Fibroblast of the conjunctiva (primary cell): ENCODE measurements around the gene CLCNKB.
"Not testable (repeated sequence)": the region's sequence is repeated elsewhere in the genome, so short reads cannot be mapped to it uniquely, and the experiment has no call there.

Experiments used
- DNase-seq: peaks from one replicate; pipeline ENCODE4 v3.0.0-alpha.2; 2010; ENCODE audit warnings: low read depth

CLCNKB gene

DNA sequence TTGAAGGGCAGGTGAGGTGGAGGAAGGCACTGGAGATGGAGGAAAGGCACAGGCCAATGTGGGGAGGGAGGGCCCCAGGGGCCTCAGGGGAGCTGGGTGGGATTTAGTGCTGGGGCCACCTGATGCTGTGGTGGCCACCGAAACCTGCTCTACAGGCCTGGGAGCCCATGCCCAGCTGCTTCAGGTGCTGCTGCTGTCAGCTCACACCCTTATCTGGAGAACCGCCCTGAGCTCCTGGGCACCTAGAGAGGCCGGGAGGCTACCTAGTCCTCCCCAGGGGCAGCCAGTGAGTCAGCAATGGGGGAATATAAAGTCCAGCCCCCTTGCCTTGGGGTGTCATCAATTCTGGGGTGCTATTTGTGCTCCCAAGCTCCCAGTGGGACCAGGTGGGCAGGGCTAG is 17.7 kb downstream of the CLCNKB start:
- DNase-seq: no peak

DNA sequence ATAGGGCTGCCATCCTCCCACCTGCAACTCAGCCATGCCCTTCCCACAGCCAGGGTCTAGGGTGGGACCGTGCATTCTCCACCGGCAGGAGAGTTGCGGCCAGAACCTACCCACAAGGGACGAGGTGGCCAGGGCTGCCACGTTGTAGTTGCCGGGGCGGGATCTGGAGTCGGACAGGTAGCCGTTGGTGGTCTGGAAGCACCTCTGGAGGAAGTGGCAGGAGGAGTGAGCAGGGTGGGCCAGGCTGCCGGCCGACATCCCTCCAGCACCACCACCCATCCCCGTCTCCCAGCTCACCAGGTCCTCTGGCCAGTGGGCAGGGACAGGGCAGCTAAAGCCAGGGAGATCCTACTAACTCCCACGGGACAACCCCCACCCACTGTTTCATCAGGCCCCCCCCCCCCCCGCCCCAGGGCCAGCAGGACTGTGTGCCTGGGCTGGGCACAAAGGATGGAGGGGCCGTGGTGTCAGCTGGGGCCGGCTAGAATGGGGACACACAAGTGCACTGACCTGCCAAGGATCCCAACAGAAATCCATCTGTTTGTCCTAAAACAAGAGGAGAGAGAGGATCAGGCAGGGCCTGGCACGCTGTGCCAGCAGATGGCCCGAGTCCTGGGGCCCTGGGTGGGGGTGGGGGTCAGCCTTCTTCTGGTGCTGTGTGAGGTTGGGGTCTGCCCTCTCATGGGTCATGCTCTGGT is 18.6 kb downstream of the CLCNKB start:
- DNase-seq: not testable (repeated sequence)

DNA sequence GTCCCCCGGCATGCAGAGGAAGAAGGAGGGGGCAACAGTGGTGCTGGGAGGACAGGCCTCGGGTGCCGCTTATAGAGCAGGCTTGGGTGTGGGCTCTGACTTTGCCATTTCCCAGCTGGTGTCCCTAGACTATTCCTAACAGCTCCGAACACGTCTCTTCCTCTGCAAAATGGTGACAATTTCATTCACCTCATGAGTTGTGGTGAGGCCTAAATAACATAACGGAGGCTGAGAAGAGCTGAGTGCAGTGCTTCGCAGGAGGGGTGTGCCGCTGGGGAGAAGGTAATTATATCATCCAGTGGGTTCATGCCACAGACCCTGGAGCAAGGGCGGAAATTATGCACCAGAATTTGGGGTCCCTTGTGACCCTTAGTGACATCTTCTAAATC is 19.1 kb downstream of the CLCNKB start:
- DNase-seq: not testable (repeated sequence)

DNA sequence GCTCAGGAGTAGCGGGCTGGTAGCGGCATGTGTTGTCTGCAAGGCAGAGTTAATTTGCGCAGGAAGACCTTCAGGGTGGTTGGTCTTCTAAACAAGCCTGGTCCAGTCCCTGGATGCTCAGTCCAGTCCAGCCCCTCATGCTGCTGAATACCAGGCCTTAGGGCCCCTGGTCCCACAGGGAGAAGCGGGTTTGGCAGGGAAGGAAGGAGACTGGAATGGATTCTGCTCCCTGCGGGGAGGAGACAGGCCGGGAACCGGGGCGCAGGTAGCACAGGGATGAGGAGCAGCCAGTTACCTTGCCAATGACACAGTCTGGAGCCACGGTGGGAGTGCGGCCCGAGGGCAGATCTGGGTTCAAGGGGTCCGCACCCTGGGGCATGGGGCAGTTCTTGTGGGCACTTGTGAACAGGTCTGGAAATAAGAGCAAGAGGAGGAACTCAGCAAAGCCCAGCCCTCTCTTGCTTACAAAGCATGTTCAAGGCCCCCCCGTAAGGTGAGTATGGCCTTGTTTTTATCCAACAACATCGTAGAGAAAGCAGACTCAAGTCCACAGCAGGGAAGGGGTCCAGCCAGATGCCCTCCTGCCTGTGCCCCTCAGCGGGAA is 19.7 kb downstream of the CLCNKB start:
- no peak for DNase-seq

DNA sequence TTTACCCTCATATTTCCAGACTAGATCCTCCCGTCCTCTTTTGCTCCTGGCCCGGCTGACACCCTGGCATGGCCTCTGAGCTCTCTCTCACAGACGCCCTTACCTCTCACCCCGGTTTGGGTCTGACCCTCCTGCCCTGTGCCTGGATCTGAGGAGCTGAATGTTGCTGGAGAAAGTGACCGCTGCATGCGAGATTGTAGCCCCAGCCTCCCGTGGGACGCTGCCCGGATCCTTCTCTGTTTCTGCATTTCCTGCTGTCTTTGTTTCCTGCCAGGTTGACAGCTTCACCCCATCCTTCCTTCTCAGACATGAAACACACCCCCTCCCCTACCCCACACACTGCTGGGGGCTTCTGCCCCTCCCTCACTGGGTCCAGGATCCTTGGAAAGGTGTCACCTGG is 20.3 kb downstream of the CLCNKB start:
- no peak for DNase-seq

DNA sequence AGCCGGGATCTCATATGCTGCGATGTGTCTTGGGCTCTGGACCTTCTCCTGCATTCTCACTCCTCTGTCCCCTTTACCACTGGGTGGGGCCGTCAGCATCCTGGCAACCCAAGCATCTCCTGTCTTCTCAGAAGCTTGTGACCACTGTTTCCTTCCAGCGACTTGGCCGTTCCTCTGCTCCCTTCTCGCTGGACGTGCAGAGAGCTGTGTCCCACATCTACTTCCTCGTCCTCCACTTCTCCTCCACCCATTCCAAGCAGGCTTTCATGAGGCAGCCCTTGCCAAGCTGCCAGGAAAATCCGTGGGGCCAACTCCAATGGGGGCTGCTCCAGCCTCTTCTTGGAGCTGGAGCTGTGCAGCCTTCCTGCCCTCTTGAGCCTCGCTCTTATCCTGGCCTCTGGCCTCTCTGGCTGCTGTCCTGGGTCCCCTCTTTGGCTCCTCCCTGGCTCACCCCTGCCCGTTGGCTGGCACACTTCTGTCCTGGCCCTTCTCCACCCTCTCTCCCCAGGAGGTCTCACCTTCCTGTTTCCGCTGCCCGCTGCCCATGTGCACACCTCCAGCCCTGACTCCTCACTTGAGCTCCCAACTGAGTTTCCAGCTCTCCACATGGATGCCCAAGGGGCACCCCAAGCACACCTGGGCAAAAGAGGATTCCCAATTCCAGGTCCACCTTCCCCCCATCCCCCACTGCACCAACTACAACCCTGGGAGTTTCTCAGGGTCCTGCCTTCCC is 21.1 kb downstream of the CLCNKB start:
- DNase-seq: no peak

DNA sequence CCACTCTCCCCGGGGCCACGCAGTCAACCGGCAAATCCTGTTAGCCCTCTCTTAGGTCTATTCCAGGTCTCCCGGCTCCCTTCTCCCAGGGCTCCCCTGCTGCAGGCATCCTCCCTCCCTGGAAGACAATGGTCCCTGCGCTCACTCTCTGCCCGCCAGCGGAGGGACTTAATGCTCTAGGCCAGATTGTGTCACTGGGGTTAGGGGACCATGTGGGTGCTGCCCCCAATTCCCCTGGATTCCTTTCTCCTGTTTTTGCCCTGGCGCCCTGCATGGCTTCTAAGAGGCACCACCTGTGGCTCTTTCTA is 21.6 kb downstream of the CLCNKB start:
- DNase-seq: no peak

DNA sequence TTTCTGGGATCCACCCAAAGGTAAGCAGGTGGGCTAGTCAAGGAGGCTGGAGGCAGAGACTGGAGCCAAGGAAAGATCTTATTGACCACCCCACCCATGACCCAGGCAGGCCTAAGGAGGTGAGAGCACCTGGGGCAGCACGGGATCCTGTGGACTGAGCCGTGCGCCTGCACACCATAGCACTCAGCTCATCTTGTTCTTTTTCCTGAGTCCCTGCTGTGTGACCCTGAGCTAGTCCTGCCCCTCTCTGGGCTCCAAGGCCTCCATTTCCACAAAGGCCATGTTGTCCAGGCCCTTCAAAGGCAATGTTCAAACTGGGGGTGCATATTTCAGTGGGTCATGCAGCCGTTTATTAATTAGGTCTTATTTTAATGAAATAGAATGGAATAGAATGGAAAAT is 22.7 kb downstream of the CLCNKB start:
- no peak for DNase-seq

DNA sequence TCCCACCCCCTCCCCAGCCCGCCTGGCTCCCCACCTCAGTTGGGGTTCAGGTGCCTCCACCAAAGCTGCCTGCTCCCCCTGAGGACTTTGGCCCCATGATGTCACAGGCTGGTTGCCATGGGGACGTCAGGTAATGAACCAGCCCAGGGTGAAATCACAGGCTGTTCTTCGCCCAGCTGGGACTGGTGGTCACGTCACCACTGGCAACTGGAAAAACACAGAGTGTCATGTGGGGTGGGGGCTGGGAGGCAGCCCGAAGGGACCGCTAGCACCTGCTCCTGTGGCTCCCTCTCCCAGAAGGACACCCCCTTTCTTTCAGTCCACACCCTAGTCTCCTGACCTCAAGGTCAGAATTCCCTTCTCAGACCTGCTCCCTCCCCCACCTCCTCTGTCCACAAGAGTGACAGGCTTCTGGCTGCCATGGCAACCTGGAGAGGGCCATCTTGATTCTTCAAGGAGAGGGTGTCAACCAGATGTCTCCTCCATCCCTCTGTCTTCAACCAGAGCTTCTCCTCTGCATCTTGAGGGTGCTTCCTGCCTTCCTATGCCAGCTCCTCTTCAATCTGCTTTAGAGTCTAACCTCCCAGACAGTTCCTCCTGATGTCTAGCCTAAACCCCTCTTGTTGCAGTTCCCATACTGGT is 23.7 kb downstream of the CLCNKB start:
- DNase-seq: no peak

DNA sequence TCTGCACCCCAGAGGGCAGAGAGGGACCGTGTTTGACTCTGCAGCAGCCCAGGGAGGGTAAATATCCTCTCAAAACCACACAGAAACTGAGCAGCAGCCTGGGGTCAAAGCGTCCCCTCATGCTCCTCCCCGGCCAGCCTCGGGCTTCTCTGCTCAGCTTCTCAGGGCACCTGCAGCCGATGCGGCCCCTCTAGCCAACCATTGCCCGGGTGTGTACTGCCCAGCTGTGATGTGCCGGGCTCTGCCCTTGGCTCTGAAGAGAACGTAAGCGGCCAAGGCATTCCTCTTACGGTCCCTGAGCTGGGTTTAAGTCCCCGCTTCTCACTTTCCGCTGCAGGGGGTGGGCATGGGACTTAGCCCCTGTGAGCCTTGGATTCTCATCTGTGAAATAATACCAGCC is 24.4 kb downstream of the CLCNKB start:
- no peak for DNase-seq

DNA sequence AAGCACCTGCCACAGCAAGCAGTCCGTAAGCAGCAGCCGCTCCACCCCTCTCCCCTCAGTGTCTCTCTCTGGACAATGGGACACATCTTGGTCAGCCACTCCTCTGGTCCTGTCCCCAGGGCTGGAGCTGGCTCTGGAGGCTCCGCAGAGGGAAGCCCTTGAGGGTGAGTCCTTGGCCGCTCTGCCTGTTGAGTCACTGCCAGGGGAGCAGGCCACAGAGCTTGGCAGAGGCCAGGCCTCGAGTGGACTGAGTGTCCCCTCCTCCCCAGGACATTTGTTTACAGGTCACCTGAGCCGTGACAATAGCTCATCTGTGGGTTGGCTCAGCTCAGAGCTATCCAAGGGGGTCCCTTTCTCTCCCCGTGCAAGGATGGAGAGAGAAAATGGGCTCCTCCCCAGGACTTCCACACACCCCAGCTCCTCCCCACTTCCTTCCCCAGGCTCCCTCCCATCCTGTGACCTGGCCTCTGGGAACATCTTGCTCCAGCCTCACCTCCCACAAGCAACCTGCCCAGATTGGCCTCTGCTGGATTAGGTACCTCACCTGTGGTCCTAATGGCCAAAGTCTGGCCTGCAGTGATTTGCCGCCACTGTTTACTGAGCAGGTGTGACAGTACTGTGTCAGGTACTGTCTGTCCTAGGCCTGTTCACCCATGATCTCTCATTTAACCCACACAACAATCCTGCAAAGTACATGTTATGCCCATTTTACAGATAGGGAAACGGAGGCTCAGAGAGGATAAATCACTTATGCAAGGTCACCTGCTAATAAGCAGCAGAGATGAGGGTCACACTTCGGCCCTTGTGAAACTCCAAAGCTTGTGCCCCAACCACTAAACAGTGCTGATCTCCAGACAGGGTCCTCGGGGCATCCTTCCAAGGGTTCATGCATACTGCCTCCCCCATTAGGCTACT is 25.0 kb downstream of the CLCNKB start:
- no peak for DNase-seq

DNA sequence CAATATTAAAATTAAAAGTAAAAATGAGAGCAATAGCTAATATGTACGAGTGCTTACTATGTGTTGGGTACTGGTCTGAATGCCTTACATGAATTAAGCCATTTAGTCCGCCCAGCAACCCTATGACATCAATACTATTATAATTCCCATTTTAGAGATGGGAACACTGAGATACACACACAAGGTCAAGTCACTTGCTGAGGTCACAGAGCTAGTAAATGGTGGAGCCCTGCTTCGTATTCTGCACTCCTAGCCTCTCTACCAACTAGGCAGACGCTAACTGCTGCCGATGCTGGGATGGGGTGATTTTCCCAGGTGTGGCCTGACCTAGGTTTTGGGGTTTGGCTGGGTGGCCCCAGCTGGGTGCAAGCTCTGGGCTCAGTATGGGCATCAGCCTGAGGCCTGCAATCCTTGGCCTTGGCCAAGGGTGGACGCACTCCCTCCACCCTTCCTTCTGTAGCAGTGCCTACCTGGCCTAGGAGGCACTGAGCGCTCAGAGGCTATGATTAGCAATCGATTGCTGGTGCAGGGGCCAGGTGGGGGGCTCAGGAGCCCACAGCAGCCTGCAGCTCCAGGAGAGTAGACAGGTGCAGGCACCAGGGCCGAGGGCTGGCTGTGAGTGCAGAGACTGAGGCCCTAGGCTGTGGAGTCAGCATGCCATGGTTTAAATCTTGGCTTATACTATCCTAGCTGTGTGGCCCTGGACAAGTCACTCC is 27.2 kb downstream of the CLCNKB start:
- no peak for DNase-seq

DNA sequence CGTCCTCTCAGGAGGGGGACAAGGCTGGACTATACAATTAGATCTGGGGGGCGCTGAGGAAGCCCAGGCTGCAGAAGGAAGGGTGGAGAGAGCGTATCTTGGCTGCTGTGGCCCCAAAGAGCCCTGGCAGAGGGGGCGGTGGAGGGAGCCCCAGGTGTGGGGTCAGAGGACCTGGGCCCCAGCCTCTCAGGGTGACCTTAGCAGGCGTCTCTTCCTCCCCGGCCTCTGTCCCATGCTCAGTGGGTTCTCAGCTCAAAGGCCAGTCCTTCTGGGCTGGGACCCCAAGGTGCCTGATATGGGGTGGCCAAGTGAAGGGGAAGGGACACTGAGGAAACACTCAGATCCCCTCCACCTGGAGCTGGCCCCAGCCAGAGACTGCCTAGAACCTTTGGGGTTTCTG is 28.0 kb downstream of the CLCNKB start:
- DNase-seq: no peak

DNA sequence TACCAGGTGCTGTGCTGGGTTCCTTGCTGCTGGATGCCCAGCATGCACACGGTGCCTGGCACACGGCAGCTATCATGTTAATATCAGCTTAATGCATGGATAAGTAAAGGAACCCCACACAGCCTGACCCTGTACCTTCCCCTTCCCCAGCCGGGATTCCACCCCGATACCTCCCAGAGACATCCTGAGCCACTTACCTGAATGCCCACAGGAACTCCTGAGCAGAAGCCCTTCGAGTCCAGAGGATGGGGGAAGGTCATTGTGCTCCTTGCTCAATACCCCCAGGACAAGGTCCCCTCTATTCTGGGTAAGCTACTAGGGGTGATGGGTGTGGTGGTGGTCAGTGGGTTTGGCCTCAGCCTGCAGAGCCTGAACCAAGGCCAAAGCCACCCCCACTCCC is 28.5 kb downstream of the CLCNKB start:
- no peak for DNase-seq

DNA sequence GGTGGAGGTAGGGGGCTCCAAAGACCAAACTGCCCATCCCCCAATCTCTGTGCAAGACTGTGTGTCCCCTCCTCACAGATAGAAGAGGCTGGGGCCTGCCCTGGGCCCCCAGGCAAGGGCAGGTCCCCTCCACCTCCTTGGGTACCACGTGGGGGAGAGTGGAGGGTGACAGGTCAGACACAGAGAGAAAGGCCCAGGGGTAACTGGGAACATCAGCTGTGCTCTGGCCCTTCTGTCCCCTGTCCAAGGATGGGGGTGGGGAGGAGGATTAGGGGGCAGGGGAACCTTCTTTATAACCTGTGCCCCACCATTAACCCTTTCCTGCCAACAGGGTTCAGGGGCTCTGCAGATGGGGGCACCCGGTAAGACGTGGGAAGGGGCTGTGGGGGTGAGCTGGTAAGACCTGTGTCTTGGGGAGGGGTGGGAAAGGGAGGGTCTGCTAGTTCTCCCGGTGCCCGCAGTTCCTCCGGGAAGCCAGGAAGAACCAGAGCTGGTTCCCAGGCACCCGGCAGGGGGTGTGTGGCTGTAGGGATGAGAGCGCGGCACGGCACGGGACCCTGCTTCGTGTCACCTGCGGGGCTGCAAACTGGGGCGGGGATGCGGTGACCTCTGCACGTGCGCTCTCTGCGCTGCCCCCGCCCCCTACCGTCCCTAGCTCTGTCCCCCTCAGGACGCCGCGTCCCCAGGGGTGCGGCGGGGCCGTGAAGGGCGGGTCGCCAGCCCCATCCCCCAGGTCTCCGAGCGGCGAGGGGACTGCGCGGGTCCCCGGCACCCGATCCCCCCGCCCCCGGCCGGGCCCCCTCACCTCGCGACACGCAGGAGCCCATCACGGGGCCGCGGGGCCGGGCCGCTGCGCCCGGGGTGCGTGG is 29.3 kb downstream of the CLCNKB start:
- DNase-seq: no peak

DNA sequence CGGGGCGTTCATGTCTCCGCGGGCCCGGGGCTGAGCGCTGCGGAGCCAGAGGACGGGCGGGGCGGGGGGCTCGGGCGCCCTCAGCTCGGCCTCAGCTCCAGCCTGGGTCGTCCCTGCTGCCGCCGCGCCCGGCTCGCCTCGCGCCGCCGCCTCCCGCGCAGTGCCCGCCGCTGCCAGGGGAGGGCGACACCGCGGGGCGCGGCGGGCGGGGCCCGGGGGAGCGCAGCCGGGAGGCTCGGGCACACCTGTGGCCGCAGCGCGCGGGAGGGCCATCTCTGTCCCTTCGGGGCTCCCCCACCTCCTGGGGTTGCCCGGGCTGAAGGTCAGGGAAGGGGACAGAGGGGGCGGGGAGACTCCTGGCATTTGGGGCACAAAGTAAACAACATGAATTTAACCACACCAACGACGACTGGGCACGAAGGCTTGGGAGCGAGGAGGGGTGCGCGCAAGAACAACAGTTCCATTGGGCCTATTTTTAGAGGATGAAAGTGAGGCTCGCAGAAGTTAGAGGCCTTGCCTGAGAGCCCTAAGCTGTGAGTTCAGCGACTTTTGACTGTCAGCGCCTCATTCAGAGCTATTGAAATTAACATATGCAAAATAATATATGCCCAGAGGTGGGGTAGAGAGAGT is 30.0 kb downstream of the CLCNKB start, which contains the start of gene FAM131C:
Gene FAM131C (minus strand): TSS at position 162 of the 630 bp plus-strand sequence. CDS start 209 bp downstream, outside the sequence.
- DNase-seq: no peak

DNA sequence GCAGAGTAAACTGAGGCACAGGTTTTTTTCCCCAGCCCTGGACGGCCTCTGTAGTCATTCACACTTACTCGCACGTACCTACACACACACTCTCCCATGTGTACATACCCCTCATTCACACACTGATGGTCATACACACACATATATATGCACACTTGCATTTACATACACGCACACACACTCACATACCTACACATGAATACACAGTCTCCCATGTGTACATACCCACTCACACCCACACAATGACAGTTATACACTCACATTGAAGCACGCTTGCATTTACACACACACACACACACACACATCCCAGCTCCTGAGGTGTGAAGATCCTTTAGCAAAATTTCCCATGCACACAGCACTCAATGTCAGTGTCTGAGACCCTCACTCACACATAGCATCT is 30.6 kb downstream of the CLCNKB start:
- no peak for DNase-seq

DNA sequence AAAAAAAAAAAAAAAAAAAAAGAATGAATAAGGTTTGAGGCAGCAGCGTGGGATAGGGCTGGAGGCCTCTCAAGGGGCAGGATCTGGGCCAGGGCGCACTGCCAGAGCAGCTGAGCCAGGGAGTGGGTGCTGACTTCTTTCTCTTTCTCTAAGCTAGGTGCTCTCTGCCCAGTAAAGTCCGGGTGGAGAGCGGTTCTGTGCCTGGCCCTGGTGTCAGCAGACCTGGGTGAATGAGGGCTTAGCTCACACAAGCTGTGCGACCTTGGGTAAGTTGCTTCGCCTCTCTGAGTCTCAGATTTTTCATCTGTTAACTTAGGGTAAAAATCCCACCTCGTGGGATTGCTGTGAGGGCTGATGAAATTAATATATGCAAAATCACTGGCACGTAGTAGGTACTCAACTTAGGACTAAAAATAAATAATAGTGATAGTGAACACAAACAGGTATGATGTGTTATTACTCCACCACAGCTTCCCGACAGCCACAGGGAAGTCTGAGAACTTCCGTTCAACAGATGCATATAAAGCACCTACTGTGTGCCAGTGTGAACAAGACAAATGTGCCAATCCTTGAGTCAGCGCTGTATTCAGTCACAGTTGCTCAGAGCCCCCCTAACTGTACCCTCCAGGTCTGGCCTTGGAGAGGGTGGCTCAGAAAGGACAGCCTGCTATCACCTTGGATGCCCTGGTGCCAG is 31.9 kb downstream of the CLCNKB start:
- DNase-seq: no peak
